AG09309 (cell line): ENCODE data around the gene RGCC.

Experiments used
- DNase-seq: peaks from one replicate; pipeline ENCODE4 v3.0.0-alpha.2; 2010; ENCODE audit warnings: low read depth
- H3K4me3 ChIP-seq: 2 replicates; pipeline ENCODE4 v1.5.1; 2011; ENCODE audit warnings: mild to moderate bottlenecking, low read depth, low read length, moderate library complexity; ENCODE audit not compliant: control insufficient read depth
- CTCF ChIP-seq: IDR thresholded peaks from 2 replicates; pipeline ENCODE4 v1.5.1; 2011; ENCODE audit warnings: mild to moderate bottlenecking, low read depth, low read length, inconsistent platforms; ENCODE audit not compliant: insufficient read depth, control insufficient read depth; ENCODE audit errors: missing control alignments

The RGCC gene, protein sequence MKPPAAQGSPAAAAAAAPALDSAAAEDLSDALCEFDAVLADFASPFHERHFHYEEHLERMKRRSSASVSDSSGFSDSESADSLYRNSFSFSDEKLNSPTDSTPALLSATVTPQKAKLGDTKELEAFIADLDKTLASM

GRCh38 chr13:41456768-41457588 is at the start of gene RGCC:
Gene RGCC (plus strand): TSS chr13:41457550. CDS start chr13:41457708, 158 bp downstream.
- TF ChIP-seq CTCF, result no peak
- no peak for DNase-seq

GRCh38 chr13:41408121-41408520 is 49.2 kb upstream of the RGCC start:
- TF ChIP-seq CTCF, result no peak
- H3K4me3 ChIP-seq, result no peak overlapping the region
- no peak for DNase-seq

More at GRCh38 chr13:41456768-41457588, at the start of gene RGCC:
- peak within 1 kb of the TSS; percentile 59 for H3K4me3 ChIP-seq

DNA sequence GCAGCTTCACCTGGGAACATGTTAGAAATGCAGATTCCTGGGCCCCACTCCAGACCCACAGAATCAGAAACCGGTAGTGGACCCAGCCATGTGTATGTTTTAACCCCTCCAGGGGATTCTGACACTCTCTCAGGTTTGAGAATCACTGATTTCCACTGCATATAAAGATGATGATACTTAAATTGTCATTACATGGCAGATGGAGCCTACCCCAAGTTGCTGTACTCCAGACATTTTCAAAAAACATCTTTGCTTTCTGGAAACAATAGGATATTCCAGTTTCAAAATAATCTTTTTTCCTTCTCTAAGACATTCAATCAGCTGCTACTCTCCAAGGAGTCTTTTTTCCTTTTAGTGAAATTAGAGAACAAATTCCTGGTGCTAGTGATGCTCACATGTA is 48.6 kb upstream of the RGCC start:
- no peak overlapping the region for H3K4me3 ChIP-seq
- TF ChIP-seq CTCF, result no peak
- DNase-seq, result no peak

- H3K4me3 ChIP-seq, result no peak overlapping the region
- DNase-seq, result no peak
- no peak for TF ChIP-seq CTCF
Observed at GRCh38 chr13:41409611-41410010, 47.7 kb upstream of the RGCC start.

- no peak for TF ChIP-seq CTCF
- no peak overlapping the region for H3K4me3 ChIP-seq
- DNase-seq, result no peak
Observed at GRCh38 chr13:41411060-41411459, 46.3 kb upstream of the RGCC start.

DNA sequence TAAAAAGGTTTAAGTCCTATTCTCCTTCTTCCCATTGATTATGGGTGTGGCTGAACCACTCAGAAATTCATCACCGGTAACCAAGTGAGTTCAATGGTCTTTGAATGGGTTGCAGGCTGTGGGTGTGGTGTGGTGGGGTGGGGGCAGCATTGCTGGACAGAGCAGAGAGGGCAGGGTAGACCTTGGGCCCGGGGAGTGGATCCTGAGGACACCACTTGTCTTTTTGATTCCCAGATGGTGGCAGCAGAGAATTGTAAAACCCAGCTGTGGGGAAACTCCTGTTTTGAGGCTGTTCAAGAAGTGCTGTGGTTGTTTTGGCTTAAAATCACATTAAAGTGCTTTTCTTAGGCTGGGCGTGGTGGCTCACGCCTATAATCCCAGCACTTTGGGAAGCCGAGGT is 45.8 kb upstream of the RGCC start:
- no peak overlapping the region for H3K4me3 ChIP-seq
- peak; percentile 46 for DNase-seq
- TF ChIP-seq CTCF, result peak; percentile 62
